Stimulated activated CD8-positive, alpha-beta memory T cell treated with anti-CD3 and anti-CD28 coated beads, Interleukin-4, amount 100 ng/mL, for 1 hour (primary cell): ENCODE results near the gene PAPSS2.

Experiments
- DNase-seq, 2 donors: peaks; one replicate each; pipeline ENCODE4 v3.0.0-alpha.2; 2020; ENCODE audit warnings: low read depth in 2 of 2, low spot score in 1 of 2

Gene PAPSS2

DNA sequence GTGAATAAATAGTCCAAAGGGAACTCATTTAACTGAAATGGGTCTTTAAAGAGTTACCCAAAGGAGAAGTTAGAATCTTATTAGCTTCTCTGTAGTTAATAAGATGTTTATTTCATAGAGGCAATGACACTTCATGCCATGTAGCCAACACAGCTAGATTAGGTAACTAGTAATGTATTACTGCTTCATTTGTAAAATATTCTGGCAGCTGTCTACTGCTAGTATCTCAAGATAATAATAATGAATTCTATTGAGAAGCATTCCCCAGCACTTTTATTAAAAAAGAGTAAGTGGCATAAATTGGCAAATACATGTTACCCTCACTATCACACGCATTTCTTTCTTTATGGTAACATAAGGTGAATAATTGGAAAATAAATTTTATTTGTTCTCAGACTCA, 10.1 kb downstream of the PAPSS2 start:
- DNase-seq: no peak

DNA sequence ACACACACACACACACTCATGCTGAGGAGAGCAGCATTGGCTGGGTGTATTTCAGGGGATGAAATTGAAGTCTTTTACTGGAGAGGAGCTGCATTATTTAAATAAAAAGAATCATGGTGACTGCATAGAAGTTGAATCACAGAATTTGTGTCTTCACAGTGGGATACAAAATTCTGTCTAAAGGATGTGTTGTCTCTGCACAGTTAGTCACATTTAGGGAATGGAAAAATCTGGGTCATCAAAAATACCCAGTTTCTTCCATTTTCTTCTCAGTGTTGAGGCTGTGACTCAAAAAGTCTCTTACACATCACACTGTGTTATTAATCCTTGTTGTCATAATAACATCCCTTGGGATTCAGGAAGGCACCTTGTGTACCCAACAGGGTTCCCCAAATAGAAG, 10.9 kb downstream of the PAPSS2 start:
- DNase-seq: no peak

DNA sequence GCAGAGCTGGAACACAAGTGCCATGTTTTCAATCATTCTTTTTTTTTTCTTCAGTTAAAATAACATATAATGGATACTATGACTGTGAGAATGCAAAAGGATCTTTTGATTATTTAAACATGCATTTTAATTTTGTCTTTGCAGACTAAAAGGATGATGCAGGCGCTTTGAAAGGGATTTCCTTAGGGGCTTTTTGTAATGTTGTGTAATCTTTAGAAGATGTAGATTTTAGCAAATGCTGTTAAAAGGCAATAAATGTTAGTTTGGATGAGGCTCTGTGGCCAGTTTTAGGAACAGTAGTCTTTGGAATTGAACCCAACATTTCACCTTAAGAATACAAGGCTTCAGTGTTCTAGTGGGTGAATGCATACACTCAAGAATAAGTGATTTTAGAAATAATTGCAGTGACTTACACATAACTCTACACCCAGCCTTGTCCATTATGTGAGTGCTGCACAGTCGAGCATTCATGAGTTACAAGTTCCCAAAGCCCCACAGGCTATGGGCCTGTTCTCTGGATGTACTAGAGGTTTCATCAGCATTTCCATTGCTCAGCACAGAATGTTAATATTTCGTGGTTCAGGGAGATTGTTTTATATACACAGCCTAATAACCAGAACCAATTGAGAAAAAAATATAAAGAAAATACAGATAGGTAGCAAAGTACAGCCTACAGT, 11.6 kb downstream of the PAPSS2 start:
- DNase-seq: no peak

DNA sequence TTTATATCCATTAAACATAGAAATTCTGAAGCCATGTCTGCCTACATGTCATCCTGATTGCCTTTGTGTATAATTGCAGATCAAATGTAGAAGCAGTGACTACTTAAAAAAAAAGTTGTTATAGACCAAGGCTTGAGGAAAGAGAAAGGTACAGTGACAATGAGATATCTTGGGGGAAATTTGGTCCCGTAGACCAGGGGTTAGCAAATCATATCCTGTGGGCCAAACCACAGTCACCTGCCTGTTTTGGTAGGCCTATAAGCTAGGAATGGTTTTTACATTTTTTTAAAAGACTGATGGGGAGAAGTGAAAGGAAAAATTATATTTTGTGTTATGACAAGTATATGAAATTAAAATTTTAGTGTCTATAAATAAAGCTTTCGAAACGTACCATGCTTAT, 12.9 kb downstream of the PAPSS2 start:
- no peak for DNase-seq

DNA sequence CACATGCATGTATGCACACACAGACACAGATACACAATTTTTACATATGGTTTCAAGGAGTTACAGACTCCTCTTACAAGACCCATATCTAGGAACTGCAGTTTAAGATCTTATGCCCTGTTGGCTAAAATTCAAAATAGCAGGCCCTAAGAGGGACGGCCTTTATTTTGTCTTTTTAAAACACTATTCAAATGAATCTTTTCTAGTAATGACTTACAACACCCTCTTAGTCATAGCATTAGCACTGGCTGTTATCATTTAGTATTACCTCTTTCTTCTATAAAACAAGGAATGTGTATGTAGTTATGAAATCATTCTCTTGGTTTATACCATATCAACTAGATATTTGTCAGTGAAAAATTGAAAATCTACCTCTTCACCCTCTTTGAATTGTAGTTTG, 15.3 kb downstream of the PAPSS2 start:
- no peak for DNase-seq

DNA sequence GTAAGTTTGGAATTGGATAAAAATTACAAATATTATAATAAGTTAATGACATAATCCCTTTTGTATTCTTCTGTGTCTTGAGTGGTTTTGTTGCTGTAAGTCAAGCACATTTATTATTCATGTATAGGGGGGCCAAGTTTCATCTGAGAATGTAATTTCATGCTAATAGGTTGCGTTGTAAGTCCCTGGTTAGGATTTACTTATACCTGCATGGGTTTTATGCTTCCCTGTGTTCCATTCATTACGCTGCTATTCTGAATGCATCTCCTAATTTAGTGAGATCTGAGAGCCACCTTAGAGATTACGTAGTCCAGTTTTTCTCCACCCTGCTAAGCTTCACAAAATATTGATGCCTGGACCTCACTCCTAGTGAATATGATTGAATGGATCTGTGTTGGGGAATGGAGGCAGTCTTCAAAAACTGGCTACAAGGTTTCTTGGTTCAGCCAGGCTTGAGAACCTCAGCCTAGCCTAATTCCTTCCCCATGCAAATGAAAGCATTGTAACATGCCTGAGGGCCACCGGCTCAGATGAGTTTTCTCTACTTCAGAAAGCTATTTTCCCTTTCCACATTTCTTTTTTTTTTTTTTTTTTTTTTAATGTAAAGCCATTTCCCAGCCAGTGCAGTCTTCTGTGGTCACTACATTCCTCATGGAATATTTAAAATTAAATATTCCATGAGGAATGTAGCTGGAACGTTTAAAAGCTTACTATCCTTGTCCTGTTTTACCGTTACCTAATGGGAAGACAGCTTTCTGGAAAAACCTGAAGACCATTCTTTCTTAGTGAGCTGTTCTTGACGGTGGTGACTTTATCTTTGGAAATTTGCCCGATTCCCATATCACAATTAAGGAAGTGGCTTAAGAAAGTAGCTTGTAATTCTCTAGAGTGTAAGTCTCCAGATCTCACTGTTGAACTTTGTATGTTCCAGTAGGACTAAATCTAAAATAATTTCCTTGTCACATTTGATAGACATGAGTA, 16.0 kb downstream of the PAPSS2 start:
- no peak for DNase-seq

DNA sequence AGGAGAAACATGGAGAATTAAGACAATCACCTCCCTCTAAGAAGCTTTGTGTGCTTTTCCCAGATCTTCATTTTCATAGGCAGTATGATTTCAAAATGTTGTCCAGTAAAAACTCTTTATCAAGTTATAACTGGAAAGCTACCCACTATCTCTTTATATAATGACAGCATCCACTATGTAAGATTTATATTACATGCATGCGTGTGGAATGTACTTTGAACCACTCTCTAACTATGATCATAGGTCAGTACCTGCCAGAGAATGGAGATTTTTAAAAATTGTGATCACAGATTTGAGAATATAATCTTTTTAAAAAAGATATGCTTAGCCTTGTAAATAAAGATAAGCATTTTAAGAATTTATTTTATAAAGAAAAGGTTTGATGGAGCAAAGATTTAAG, 17.9 kb downstream of the PAPSS2 start:
- DNase-seq: no peak

DNA sequence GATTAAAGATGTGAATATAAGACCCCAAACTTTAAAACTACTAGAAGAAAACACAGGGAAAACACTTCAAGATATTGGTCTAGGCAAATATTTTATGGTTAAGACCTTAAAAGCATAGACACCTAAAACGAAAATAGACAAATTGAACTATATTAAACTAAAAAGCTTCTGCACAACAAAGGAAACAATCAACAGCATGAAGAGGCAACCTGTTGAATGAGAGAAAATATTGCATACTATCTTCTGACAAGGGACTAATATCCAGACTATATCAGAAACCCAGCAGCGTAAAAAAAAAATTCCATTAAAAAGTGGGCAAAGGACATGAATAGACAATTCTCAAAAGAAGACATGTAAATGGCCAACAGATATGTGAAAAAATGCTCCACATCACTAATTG, 18.6 kb downstream of the PAPSS2 start:
- DNase-seq: no peak

DNA sequence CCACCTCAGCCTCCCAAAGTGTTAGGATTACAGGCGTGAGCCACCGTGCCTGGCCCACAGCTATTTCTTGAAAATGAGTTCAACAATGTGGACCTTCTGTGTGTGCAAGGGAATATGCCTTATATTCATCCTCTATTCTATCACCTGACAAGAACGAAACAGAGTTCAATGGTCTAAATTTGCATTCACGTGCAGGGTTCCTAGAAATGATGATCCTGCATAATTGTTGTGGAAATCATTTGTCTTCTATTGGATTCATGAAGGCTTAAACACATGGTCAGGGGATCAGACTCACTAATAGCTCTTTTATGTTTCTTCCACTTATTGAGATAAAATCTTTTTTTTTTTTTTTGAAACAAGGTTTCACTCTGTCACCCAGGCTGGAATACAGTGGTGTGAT, 23.7 kb downstream of the PAPSS2 start:
- DNase-seq: no peak

DNA sequence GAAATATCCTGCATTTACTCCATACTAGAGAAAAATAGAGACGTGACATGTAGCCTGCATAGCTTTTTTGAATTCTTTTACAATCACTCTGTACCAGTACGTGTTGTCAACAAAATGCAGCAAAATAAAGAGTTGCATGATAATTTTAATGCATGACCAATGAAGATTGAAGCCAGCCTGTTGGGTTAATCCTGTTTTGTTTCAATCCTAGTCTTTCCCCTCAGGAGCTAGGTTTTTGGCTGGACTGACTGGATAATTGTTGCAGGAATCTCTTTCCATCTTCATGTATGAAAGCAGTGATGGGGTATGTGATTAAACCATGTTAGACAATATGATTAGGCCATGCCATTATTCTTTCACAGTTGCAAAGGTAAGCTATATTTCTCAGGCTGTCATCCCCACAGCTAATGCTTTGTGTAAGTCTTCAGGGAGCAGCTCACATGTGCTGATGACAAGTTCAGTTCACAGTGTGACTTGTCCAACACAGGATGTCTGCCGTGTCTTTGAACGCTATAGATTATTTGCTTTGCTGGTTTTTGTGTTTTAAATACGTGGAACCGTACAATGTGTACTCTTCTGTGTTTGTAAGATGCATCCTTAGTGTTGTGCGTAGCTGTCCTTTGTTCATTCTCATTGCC, 24.4 kb downstream of the PAPSS2 start:
- no peak for DNase-seq

DNA sequence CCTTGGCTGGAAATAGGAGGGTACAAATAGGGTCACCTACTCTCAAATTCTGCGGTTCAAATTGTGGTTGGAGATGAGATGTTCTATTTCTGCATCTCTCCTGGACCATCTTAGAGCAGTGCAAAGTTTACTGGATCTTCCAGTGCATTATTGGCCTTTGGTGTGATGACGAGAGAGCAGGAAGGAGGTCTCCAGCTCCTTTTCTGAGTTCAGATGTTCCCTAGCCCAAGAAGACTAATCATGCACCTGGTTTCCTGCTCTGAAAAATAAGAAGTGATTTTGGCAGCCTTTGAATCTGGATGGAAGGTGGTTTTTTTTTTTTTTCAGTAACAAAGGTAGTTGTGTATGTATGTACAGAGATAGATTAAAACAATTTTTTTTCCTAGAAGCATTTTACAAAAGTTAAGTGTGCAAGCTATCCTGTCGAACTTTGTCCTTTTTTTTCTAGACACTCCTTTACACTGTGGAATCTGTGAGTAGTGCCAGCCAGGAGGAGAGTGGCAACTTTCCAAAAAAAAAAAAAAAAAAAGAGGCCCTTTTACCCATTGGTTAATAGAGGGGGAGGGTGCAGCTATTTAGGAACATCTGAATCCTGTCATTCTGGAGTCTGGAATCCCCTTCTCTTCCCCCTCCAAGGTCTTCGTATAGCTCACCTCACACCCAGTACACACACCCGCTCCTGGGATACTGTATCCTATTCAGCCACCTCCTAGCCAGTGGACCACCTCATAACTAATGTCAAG, 26.3 kb downstream of the PAPSS2 start:
- no peak for DNase-seq

DNA sequence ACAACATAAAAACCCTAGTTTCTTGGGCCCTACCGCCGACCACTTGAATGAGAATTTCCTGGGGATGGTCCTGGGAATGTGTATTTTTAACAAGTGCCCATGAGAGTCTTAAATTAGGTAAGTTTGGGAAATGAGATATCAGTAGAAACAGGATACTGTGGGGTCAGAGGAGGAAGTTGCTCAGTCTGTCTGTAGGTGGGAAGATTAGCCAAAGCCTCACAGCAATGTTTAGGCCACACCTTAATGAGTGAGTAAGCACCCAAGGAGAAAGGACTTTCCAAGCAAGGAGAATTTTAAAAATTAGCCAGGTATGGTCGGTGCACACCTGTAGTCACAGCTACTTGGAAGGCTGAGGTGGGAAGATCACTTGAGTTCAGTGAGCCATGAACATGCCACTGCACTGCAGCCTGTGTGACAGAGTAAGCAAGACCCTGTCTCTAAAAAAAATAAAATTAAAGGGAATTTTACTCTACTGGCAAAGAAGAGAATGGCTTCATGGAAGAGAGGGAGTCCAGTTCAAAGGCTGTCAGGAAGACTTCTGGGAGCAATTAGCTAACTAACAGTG, 31.9 kb downstream of the PAPSS2 start:
- DNase-seq: no peak

DNA sequence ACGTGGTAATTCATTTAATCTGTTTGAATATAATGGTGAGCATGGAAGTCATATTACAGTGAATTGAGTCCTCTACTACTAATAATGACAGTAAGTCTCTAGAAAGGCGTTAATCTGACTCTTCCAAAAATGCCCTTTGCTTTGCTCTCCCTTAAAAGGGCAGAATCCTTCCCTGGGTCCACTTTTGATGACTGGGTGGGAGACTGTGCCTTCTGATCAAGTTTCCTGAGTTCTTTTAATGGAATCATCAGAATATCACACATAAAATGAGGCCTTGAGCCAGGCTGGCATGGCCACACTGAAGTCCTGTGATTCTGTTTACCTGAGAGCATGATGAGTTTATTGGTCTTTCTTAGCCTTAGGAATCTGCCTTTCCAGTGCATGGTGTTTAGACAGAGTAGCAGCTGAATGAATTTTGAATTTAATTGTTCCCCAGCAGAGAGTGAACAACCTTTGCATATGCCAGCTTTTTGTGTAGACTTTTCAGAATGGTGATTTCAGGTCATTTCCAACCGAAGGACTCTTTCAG, 33.3 kb downstream of the PAPSS2 start:
- DNase-seq: no peak

DNA sequence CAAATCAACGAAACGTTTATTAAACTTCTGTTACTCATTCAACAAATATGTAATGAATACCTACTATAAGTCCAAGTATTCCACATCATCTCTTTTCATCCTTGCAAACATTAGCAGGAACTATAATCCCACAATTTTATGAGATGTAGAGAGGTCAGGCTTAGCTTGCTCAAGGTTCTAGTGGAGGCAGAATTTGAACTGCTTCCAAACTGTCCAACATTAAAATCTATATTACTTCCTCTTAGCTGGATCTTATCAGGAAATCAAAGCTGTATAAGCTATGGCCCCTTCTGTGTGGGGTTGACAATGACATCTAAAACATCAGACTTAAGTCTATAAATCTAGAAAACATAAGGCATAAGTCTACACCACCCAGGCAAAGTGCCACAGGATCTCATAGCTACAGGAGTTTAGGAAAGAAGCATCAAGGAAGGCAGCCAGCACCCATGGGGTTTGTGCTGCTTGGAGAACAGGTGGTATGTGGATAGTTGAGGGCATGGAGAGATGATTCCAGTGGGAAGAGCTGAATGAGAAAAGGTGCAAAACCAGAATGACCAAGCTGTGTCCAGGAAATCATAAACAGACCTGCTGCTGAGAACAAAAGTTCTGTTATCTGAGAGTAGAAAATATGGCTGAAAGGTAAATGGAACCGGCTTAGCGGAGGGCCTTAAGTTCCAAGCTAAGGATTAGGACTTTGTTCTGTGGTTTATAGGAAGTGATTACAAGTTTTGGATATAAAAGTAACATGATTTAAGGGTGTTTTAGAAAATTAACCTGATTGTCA, 34.5 kb downstream of the PAPSS2 start:
- DNase-seq: no peak

DNA sequence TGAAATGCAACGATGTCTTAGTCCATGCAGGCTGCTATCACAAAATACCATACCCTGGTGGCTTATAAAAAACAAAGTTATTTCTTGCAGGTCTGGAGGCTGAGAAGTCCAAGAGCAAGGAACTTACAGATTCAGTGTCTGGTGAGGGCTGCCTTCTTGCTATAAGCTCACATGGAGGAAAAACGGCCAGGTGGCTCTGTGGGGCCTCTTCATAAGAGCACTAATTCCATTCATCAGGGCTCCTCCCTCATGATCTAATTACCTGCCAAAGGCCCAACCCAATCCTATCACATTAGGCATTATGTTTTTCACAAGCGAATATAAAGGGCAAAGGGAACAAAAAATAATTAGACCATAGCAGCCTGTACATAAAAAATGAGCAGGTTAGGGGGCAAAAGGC, 35.4 kb downstream of the PAPSS2 start:
- no peak for DNase-seq

DNA sequence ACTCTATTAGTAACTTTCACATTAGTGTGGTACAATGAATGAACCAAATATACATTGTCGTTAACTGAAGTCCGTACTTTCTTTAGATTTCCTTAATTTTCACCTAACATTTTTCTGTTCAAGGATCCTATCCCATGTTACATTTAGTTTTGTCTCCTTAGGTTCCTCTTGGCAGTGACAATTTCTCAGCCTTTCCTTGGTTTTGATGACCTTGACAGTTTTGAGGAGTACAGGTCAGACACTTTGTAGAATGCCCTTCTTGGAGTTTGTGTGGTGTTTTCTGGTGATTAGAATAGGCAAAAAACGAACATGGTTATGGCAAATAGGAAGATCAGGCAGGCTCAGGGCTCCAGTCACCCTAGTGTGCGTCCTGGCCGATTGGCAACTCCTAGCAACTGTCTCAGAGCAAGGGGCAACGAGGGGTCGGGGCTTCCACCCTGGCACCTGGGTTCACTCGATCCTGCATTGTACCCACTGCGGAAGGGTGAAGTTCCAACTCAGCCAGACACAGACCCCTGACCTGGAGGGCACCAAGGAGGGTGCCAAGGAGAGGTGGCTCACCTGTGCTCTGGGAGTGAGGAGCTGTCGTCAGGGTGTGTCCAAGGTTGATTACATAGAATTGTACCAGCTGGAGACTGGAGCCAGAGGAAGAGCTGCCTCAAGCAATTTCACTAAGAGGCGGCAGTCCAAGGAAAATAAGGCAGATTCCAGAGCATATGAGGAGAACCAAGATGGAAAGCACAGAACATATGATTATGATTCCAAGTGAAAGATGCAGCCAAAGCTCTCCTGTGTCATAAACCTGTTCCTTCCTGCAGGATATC, 37.5 kb downstream of the PAPSS2 start:
- no peak for DNase-seq

DNA sequence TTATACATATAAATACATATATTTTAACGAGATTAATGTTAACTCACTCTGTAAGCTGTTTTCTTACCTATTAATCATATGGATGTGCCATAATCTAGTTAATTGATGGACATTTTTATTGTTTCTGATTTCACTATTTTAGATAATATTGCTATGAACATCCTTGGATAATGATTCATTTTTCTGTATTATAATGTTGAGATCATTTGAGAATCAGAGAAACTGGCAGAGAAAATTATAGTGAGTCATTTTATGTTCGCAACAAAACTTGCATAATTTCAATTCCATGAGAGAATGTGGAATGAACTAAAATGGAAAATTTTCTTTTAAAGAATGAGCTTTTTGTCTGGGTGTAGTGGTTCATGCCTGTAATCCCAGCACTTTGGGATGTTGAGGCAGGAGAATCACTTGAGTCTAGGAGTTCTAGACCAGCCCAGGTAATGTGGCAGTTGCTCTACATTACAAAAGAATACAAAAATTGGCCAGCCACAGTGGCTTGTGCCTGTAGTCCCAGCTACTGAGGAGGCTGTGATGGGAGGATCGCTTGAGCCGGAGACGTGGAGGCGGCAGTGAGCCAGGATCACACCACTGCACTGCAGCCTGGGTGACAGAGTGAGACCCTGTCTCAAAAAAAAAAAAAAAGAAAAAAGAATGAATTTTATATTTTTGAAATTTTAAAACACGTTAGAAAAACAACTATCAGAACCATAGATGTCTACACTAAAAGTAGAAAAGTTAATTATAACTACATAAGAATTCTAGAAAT, 40.5 kb downstream of the PAPSS2 start:
- no peak for DNase-seq

DNA sequence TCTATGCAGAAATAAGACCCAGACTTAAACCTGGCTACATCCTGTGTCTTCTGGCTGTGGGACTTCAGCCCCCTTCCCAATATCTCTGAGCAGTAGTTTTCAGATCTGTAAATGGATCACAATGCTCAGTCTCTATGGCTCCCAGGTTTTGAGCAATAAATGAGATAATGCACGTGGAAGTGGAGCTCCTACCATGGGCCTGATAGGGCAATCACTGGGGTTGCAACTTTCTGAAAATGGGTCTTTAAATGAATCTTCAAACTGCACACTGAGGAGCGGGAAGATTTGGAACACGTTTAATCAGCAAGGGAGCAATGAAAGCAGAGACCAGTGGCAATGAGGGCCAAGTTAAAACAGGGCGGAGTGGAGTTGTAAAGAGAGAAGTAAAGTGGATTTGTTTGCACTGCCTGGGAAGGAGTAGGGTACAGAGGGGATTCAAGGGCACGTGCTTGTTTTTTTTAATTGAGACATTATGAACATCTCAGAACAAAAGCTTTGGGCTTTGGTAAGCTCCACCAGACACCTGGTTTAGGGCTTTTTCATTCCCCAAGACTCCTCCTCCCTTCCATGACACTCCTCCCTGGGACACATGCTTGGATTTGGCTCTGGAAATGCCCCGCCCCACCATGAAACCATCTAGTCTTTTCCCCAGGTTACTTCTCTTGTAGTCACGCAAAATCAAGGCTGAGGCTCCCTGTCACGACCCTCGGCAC, 42.7 kb downstream of the PAPSS2 start:
- DNase-seq: no peak
